Lung (tissue), 12 donors: ENCODE data around the gene TRIM7. TPM values are rescaled to one million over a fixed set of nuclear protein-coding genes. Genes with fewer than 3 reads are reported as not detected.

Experiments used
- ATAC-seq: fragments of 200-7000 bp; cut with Tn5 transposase; one replicate; pipeline ENCODE4 v1.9.1; 2020; ENCODE audit warnings: moderate number of reproducible peaks; ENCODE audit not compliant: insufficient read depth, low FRiP score
- DNase-seq, 3 donors: peaks; one replicate each; pipeline ENCODE4 v3.0.0-alpha.2; 2013 to 2017
- H3K27ac ChIP-seq, 2 donors: one replicate each; pipeline ENCODE4 v1.5.1; 2013; ENCODE audit warnings: mild to moderate bottlenecking in 2 of 2, moderate library complexity in 2 of 2, control low read depth in 1 of 2, inconsistent platforms in 1 of 2, low read depth in 1 of 2, low read length in 1 of 2
- H3K27me3 ChIP-seq, 3 donors: one replicate each; pipeline ENCODE4 v1.5.1; 2013; ENCODE audit warnings: low read length in 2 of 3; ENCODE audit not compliant: control insufficient read depth in 3 of 3, insufficient read depth in 3 of 3
- H3K36me3 ChIP-seq, 4 donors: one replicate each; pipeline ENCODE4 v1.5.1; 2013; ENCODE audit warnings: low read length in 4 of 4, mild to moderate bottlenecking in 1 of 4, moderate library complexity in 1 of 4; ENCODE audit not compliant: control insufficient read depth in 4 of 4, insufficient read depth in 4 of 4
- H3K4me1 ChIP-seq, 5 donors: one replicate each; pipeline ENCODE4 v1.5.1; 2013; ENCODE audit warnings: low read length in 5 of 5, mild to moderate bottlenecking in 2 of 5, moderate library complexity in 1 of 5; ENCODE audit not compliant: control insufficient read depth in 5 of 5, insufficient read depth in 5 of 5
- H3K4me3 ChIP-seq: one replicate; pipeline ENCODE4 v1.5.1; 2013; ENCODE audit warnings: mild to moderate bottlenecking, control low read depth, moderate library complexity
- H3K9ac ChIP-seq, 2 donors: one replicate each; pipeline ENCODE4 v1.5.1; 2013; ENCODE audit warnings: low read length in 2 of 2, control low read depth in 1 of 2; ENCODE audit not compliant: insufficient read depth in 1 of 2
- H3K9me3 ChIP-seq, 4 donors: one replicate each; pipeline ENCODE4 v1.5.1; 2013; ENCODE audit warnings: low read length in 3 of 4, mild to moderate bottlenecking in 1 of 4, moderate library complexity in 1 of 4; ENCODE audit not compliant: control insufficient read depth in 4 of 4, insufficient read depth in 3 of 4
- CTCF ChIP-seq: IDR thresholded peaks from 2 replicates; pipeline ENCODE4 v1.5.1; 2012; ENCODE audit warnings: mild to moderate bottlenecking; ENCODE audit errors: control extremely low read depth, extremely low read depth
- WGBS, 2 donors: extraction: QIAGEN DNeasy Blood & Tissue Kit; methylation state at CpG; one replicate each; pipeline ENCODE4 v1.1.7; 2013; 5-methylcytosine and 5-hydroxymethylcytosine counted together
- polyA plus RNA-seq, 2 donors: library from polyadenylated mRNA; stranded (reverse); fragments of 200-250 nt; gene quantifications; one replicate each; pipeline ENCODE4 v1.2.1, GENCODE V29; 2013
- total RNA-seq, 2 donors: library from RNA; depleted of rRNA in 1 of 2; stranded (reverse); fragments of >200 nt in 1 of 2; gene quantifications; one replicate each; pipeline ENCODE4 v1.2.1, GENCODE V29; 2014 to 2021
- donor health status: control.
- donor health status: control.
- donor health status: Bipolar disorder and iron deficiency.
- donor health status: healthy.
- donor health status: DM: yes; HTN: yes; CAD: no.

The TRIM7 gene
- total and polyA plus RNA-seq, 4 donors: 0.46 to 3.8 (median 2.4) TPM

- peak overlapping the region; percentile 94 to 97 for H3K27ac ChIP-seq
- TF ChIP-seq CTCF: no peak
- H3K36me3 ChIP-seq: peaks cover 8 to 25% (median 18%) of the 10 kb centered on the region in 4 donors
- H3K27me3 ChIP-seq: no peaks in the 10 kb centered on the region
- ATAC-seq (no peak), DNase-seq (no peak)
- peak overlapping the region; percentile 34 for H3K4me3 ChIP-seq
- H3K9me3 ChIP-seq: no peaks in the 10 kb centered on the region
- peaks cover 12 to 48% (median 27%) of the 10 kb centered on the region in 5 donors for H3K4me1 ChIP-seq
- WGBS, 2 donors: 32 to 38% methylated on average over 34 of the region's 34 CpGs
- peak overlapping the region; percentile 78 to 95 for H3K9ac ChIP-seq
Observed at GRCh38 chr5:181245427-181246275, 40.7 kb upstream of the TRIM7 start.

GRCh38 chr5:181243564-181244343 lies 38.8 kb upstream of the TRIM7 start, which contains the start of gene RACK1:
RACK1 (minus strand) TSS chr5:181243906; CDS start chr5:181243800, 106 bp downstream.
- H3K27me3 ChIP-seq: no peaks in the 10 kb centered on the region
- peak; percentile 93 to 97 (median 96) for DNase-seq
- H3K4me1 ChIP-seq: peaks cover 12 to 44% (median 25%) of the 10 kb centered on the region in 5 donors
- WGBS, 2 donors: 0% methylated on average over 50 of the region's 50 CpGs
- H3K27ac ChIP-seq: peak within 1 kb of the TSS; percentile 95 to 97
- ATAC-seq: peak; percentile 71
- peak within 1 kb of the TSS; percentile 98 to 99 for H3K9ac ChIP-seq
- no peak for TF ChIP-seq CTCF
- H3K36me3 ChIP-seq: peaks cover 16 to 35% (median 33%) of the 10 kb centered on the region in 4 donors
- no peaks in the 10 kb centered on the region for H3K9me3 ChIP-seq
- peak within 1 kb of the TSS; percentile 96 for H3K4me3 ChIP-seq

- no peak for ATAC-seq
Observed at GRCh38 chr5:181243018-181243563, 38.1 kb upstream of the TRIM7 start.

More at GRCh38 chr5:181243018-181243563, 38.1 kb upstream of the TRIM7 start:
- H3K9ac ChIP-seq: peak overlapping the region; percentile 98 to 99
- peak overlapping the region; percentile 96 for H3K4me3 ChIP-seq
- H3K27ac ChIP-seq: peak overlapping the region; percentile 95 to 97
- DNase-seq: peak in 2 of 3 donors; percentile 44 to 59
- H3K4me1 ChIP-seq: peaks cover 11 to 42% (median 22%) of the 10 kb centered on the region in 5 donors
- no peaks in the 10 kb centered on the region for H3K27me3 ChIP-seq
- H3K36me3 ChIP-seq: peaks cover 21 to 41% (median 38%) of the 10 kb centered on the region in 4 donors
- no peaks in the 10 kb centered on the region for H3K9me3 ChIP-seq
- no peak for TF ChIP-seq CTCF
- 1% methylated on average over 25 of the region's 25 CpGs for WGBS, 2 donors
